ENCODE data around the gene ZNF526.

Gene ZNF526

DNA sequence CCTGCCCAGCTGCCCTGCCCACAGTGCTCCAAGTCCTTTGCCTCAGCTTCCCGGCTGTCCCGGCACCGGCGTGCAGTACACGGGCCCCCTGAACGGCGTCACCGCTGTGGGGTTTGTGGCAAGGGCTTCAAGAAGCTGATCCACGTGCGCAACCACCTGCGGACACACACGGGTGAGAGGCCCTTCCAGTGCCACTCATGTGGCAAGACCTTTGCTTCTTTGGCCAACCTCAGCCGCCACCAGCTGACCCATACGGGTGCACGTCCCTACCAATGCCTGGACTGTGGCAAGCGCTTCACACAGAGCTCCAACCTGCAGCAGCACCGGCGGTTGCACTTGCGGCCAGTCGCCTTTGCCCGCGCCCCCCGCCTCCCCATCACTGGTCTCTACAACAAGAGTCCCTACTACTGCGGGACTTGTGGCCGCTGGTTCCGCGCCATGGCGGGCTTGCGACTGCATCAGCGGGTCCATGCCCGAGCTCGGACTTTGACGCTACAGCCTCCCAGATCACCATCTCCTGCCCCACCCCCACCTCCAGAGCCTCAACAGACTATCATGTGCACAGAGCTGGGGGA, 5.7 kb downstream of the ZNF526 start:
- DNase-seq: no peak

- DNase-seq: no peak
Measured at GRCh38 chr19:42226886-42227285, 6.8 kb downstream of the ZNF526 start.

DNA sequence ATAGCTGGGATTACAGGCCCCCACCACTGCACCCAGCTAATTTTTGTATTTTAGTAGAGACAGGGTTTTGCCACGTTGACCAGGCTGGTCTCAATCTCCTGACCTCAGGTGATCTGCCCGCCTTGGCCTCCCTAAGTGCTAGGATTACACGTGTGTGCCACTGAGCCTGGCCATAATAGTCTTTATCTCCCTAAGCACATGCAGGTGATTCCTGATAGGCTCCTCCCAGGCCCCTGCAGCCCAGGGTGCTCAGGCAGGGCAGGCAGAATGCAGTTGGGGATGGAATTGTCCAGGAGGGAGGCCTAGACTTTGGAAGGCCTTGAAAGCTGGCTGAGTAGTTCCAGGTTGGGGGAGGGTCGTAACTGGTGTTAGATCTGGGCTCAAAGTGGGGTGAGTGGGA, 8.5 kb downstream of the ZNF526 start:
- DNase-seq: no peak

GRCh38 chr19:42229301-42229854, 9.3 kb downstream of the ZNF526 start:
- no peak for DNase-seq

GRCh38 chr19:42229855-42230351, 9.8 kb downstream of the ZNF526 start:
- DNase-seq: no peak

GRCh38 chr19:42230571-42230970, 10.5 kb downstream of the ZNF526 start:
- DNase-seq: no peak

- DNase-seq: no peak
Measured at GRCh38 chr19:42232435-42232834, 12.3 kb downstream of the ZNF526 start.

- DNase-seq: no peak
Measured at GRCh38 chr19:42233106-42233505, 13.0 kb downstream of the ZNF526 start.

- DNase-seq: no peak
Measured at GRCh38 chr19:42233678-42234292, 13.7 kb downstream of the ZNF526 start.

DNA sequence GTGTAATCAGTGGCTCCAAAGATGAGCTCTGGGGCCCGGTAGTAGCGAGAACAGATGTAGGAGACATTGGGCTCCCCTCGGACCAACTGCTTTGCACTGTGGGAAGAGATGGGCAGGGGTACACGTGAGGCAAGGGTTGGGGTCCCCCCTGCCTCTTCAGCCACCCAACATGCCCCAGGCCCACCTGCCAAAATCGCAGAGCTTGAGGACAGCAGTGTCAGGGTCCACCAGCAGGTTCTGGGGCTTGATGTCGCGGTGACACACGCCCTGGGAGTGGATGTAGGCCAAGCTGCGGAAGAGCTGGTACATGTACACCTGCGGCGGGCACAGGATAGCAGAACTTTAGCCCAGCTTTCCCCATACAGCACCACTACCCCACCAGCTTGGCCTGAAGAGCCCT, 14.3 kb downstream of the ZNF526 start:
- DNase-seq: no peak

- no peak for DNase-seq
Measured at GRCh38 chr19:42235181-42235580, 15.1 kb downstream of the ZNF526 start.

GRCh38 chr19:42239544-42240220, 19.6 kb downstream of the ZNF526 start:
- DNase-seq: no peak

DNA sequence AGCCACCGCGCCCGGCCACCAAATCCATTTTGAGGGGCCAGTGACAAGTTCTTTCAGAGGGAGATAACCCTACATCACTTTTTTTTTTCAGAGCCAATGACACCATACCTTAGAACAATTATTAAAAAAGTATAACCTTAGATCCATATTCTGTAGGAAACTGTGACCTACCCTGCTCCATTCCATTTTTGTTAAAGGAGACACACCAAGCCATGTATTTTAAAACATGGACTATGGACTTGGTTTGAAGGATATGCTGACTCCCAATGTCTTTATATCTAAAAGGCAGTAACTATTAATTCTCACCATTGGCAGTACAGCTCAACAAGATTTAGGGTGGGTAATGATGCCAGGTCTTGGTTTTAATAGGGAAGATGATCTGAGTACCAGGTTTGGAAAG, 21.2 kb downstream of the ZNF526 start:
- DNase-seq: no peak

- peak in 1 of 4 experiments; percentile 46 for DNase-seq
Measured at GRCh38 chr19:42242069-42242511, 22.0 kb downstream of the ZNF526 start.

DNA sequence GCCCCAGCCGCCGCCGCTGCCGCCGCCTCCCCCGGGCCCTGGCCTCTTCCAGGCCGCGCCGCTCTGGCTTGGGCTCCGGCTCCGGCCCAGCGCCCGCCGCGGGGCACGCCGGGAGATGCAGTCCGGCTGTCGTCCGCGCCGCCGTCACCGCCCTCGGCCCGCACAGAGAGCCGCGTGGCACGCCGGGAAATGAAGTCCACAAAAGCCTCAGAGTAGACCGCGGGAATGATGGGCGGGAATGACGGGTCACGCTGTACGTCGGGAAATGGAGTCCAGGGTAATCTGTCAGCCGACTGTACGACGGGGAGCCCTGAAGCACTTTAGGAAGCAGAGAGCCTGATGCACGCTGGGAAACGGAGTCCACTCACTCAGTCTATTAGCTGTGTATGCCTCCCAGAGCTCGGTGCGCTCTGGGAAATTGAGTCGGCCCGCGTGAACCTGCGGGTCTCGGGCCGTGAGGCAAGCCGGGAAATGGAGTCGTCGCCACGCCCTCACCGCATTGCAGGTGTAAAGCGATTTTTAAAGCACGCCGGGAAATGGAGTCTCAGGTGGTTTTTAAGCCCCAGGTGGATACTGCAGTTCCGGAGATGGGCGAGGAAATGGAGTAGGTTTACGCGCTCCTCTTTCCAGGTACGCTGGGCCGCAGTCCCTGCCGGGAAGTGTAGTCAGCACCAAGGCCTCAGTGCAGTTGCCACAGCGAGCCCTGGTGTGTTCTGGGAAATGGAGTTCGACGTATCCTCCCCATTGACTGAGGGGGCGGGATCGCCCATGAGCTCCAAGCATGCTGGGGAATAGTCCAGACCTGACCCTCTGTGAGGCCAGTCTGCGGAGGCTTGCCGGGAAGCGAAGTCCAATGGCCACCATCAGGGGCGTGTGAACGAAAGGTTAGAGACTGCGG, 22.6 kb downstream of the ZNF526 start, which contains the start of gene GSK3A:
Gene GSK3A (minus strand): TSS at position 91 of the 898 bp plus-strand sequence. CDS start 137 bp downstream, outside the sequence.
- peak; percentile 94 to 96 (median 96) for DNase-seq

GRCh38 chr19:42244347-42245220, 24.5 kb downstream of the ZNF526 start:
- peak; percentile 75 to 82 (median 80) for DNase-seq

GRCh38 chr19:42245231-42245630, 25.1 kb downstream of the ZNF526 start:
- no peak for DNase-seq

GRCh38 chr19:42246143-42246921, 26.2 kb downstream of the ZNF526 start:
- DNase-seq: no peak

GRCh38 chr19:42246922-42247639, 27.0 kb downstream of the ZNF526 start:
- DNase-seq: no peak

- no peak for DNase-seq
Measured at GRCh38 chr19:42247640-42248199, 27.6 kb downstream of the ZNF526 start.

Measured in activated CD4-positive, CD25-positive, alpha-beta regulatory T cell (primary cell).